HG02970 (cell line): Measurements from ENCODE around the gene SVBP.

Experiments
- ATAC-seq: cut with Tn5 transposase; IDR thresholded peaks from one replicate; pipeline ENCODE4 v1.9.1; 2021; ENCODE audit warnings: mild to moderate bottlenecking, moderate library complexity, moderate number of reproducible peaks; ENCODE audit not compliant: unreplicated experiment, low FRiP score

The SVBP gene

GRCh38 chr1:42765832-42766740, 51.1 kb downstream of the SVBP start:
- peak; percentile 10 for ATAC-seq

- no peak for ATAC-seq
These were observed 51.9 kb downstream of the SVBP start for GRCh38 chr1:42765269-42765668.

DNA sequence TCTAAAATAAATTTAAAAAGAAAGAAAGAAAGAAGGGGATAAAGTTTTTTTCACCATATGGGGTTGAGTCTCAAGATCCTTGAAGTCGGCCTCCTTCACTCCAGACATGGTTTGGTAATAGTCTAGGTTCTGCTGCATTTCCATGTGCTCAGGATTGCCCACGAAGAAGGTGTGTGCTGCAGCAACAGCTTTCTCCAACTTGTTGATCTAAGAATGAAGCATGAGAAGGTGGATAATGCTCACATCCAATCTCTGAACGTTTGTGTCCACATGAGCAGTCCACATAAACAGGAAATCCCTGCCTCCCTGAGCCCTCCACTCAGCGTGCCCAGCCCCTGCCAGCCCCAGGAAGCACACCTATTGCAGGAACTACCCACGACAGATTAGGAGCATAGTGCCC, 54.9 kb downstream of the SVBP start:
- no peak for ATAC-seq

GRCh38 chr1:42761567-42761966, 55.6 kb downstream of the SVBP start:
- no peak for ATAC-seq

- no peak for ATAC-seq
These were observed 58.1 kb downstream of the SVBP start for GRCh38 chr1:42759114-42759513.

- no peak for ATAC-seq
These were observed 58.6 kb downstream of the SVBP start for GRCh38 chr1:42758641-42759040.

DNA sequence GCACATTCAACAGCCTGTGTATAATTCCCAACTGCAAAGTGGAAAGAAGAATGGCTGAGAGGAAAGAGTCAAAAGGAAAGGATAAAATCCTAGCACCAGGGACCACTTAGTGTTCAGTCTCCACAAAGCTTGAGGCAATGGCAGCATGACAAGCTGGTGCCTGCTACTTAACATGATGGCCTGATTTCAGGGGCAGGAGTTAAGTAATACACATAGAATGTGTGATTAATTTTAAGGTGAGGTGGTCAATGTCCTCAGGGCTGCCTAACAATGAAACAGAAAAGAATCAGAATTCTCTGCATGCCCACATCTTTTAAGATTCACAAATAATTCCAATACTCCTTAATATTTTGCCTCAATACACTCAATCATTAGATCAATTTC, 59.3 kb downstream of the SVBP start:
- no peak for ATAC-seq
